ENCODE data around the gene TMEM9. TPM values are rescaled to one million over a fixed set of nuclear protein-coding genes. Genes with fewer than 3 reads are reported as not detected.

TMEM9 gene
- total and polyA plus RNA-seq, 2 experiments from 2014 or later = 99.4 to 104 TPM

- H3K27me3 ChIP-seq = no peaks in the 10 kb centered on the region
- 95% methylated on average over 5 of the region's 5 CpGs for WGBS (ENCODE audit: low lambda C conversion rate, missing lambda C conversion rate)
Observed at GRCh38 chr1:201096041-201096461, 58.2 kb downstream of the TMEM9 start.

GRCh38 chr1:201095581-201095980 is 58.7 kb downstream of the TMEM9 start:
- Histone ChIP-seq H3K79me2 (no peaks in the 10 kb centered on the region), H4K20me1 (ENCODE audit: insufficient read depth, poor library complexity, severe bottlenecking) (no peaks in the 10 kb centered on the region), H3K9me3 (ENCODE audit: low read depth) (no peaks in the 10 kb centered on the region), H3K27me3 (no peaks in the 10 kb centered on the region), H3K27ac (no peak overlapping the region), H3K4me1 (ENCODE audit: insufficient read depth) (no peaks in the 10 kb centered on the region), H3K9me2 (replicated peaks; ENCODE audit: insufficient read depth) (no peaks in the 10 kb centered on the region), H3K4me3 (no peak overlapping the region), H3K36me3 (replicated peaks; ENCODE audit: insufficient read depth, low read depth) (no peaks in the 10 kb centered on the region), H3K4me2 (no peak overlapping the region), H2AFZ (no peak overlapping the region)
- 89% methylated on average over 2 of the region's 2 CpGs for WGBS (ENCODE audit: low lambda C conversion rate, missing lambda C conversion rate)
- TF ChIP-seq EZH2phosphoT487 (IDR thresholded peaks at IDR 0.05; ENCODE audit: low read depth, severe bottlenecking, unreplicated experiment) = no peak
- TF ChIP-seq CTCF (IDR thresholded peaks at IDR 0.05; ENCODE audit: poor library complexity) = no peak
- TF ChIP-seq EZH2 (IDR thresholded peaks at IDR 0.05; ENCODE audit: borderline replicate concordance) = no peak
- DNase-seq (ENCODE audit: low spot score) = no peak

More at GRCh38 chr1:201096041-201096461, 58.2 kb downstream of the TMEM9 start:
- no peaks in the 10 kb centered on the region for H3K36me3 ChIP-seq (replicated peaks; ENCODE audit: insufficient read depth, low read depth)
- no peaks in the 10 kb centered on the region for H3K9me2 ChIP-seq (replicated peaks; ENCODE audit: insufficient read depth)
- H3K9me3 ChIP-seq (ENCODE audit: low read depth) = no peaks in the 10 kb centered on the region
- no peaks in the 10 kb centered on the region for H4K20me1 ChIP-seq (ENCODE audit: insufficient read depth, poor library complexity, severe bottlenecking)
- no peak overlapping the region for H3K4me2 ChIP-seq
- no peak for TF ChIP-seq CTCF (IDR thresholded peaks at IDR 0.05; ENCODE audit: poor library complexity)
- TF ChIP-seq EZH2phosphoT487 (IDR thresholded peaks at IDR 0.05; ENCODE audit: low read depth, severe bottlenecking, unreplicated experiment) = no peak
- TF ChIP-seq EZH2 (IDR thresholded peaks at IDR 0.05; ENCODE audit: borderline replicate concordance) = no peak
- DNase-seq (ENCODE audit: low spot score) = no peak
- H3K4me1 ChIP-seq (ENCODE audit: insufficient read depth) = no peaks in the 10 kb centered on the region
- H2AFZ ChIP-seq = no peak overlapping the region
- H3K27ac ChIP-seq = no peak overlapping the region
- no peak overlapping the region for H3K4me3 ChIP-seq
- H3K79me2 ChIP-seq = no peaks in the 10 kb centered on the region

- H4K20me1 ChIP-seq (ENCODE audit: insufficient read depth, poor library complexity, severe bottlenecking) = no peaks in the 10 kb centered on the region
- H2AFZ ChIP-seq = no peak overlapping the region
- H3K27ac ChIP-seq = no peak overlapping the region
- H3K9me3 ChIP-seq (ENCODE audit: low read depth) = no peaks in the 10 kb centered on the region
- TF ChIP-seq CTCF (IDR thresholded peaks at IDR 0.05; ENCODE audit: poor library complexity) = no peak
- no peak for TF ChIP-seq EZH2 (IDR thresholded peaks at IDR 0.05; ENCODE audit: borderline replicate concordance)
- no peak for TF ChIP-seq EZH2phosphoT487 (IDR thresholded peaks at IDR 0.05; ENCODE audit: low read depth, severe bottlenecking, unreplicated experiment)
- no peak overlapping the region for H3K4me2 ChIP-seq
- H3K4me3 ChIP-seq = no peak overlapping the region
- no peaks in the 10 kb centered on the region for H3K79me2 ChIP-seq
- no peaks in the 10 kb centered on the region for H3K27me3 ChIP-seq
- WGBS (ENCODE audit: low lambda C conversion rate, missing lambda C conversion rate) = 64% methylated on average over 4 of the region's 4 CpGs
- no peak for DNase-seq (ENCODE audit: low spot score)
- no peaks in the 10 kb centered on the region for H3K4me1 ChIP-seq (ENCODE audit: insufficient read depth)
- no peaks in the 10 kb centered on the region for H3K9me2 ChIP-seq (replicated peaks; ENCODE audit: insufficient read depth)
- no peaks in the 10 kb centered on the region for H3K36me3 ChIP-seq (replicated peaks; ENCODE audit: insufficient read depth, low read depth)
Observed at GRCh38 chr1:201094832-201095231, 59.4 kb downstream of the TMEM9 start.

- H3K4me3 ChIP-seq = no peak overlapping the region
- no peak for DNase-seq (ENCODE audit: low spot score)
- H3K4me1 ChIP-seq (ENCODE audit: insufficient read depth) = no peaks in the 10 kb centered on the region
- no peak for TF ChIP-seq EZH2 (IDR thresholded peaks at IDR 0.05; ENCODE audit: borderline replicate concordance)
- TF ChIP-seq EZH2phosphoT487 (IDR thresholded peaks at IDR 0.05; ENCODE audit: low read depth, severe bottlenecking, unreplicated experiment) = no peak
- TF ChIP-seq CTCF (IDR thresholded peaks at IDR 0.05; ENCODE audit: poor library complexity) = no peak
- no peaks in the 10 kb centered on the region for H3K9me2 ChIP-seq (replicated peaks; ENCODE audit: insufficient read depth)
- no peak overlapping the region for H3K4me2 ChIP-seq
- H3K27me3 ChIP-seq = no peaks in the 10 kb centered on the region
- H3K79me2 ChIP-seq = no peaks in the 10 kb centered on the region
- H3K9me3 ChIP-seq (ENCODE audit: low read depth) = no peaks in the 10 kb centered on the region
- H3K27ac ChIP-seq = no peak overlapping the region
- 75% methylated on average over 7 of the region's 7 CpGs for WGBS (ENCODE audit: low lambda C conversion rate, missing lambda C conversion rate)
- no peaks in the 10 kb centered on the region for H3K36me3 ChIP-seq (replicated peaks; ENCODE audit: insufficient read depth, low read depth)
- H2AFZ ChIP-seq = no peak overlapping the region
- H4K20me1 ChIP-seq (ENCODE audit: insufficient read depth, poor library complexity, severe bottlenecking) = no peaks in the 10 kb centered on the region
Observed at GRCh38 chr1:201093962-201094361, 60.3 kb downstream of the TMEM9 start.
